Measurements from ENCODE around the gene ZNF444. TPM values are rescaled to one million over a fixed set of nuclear protein-coding genes. Genes with fewer than 3 reads are reported as not detected.
A peak's percentile ranks its signal among the peaks of the same experiment; 100 is the strongest.

The ZNF444 gene
- total and polyA plus RNA-seq, 2 donors (not counting 1 experiment from before 2014, with no cell fraction given) = 24.1 to 37.7 TPM

DNA sequence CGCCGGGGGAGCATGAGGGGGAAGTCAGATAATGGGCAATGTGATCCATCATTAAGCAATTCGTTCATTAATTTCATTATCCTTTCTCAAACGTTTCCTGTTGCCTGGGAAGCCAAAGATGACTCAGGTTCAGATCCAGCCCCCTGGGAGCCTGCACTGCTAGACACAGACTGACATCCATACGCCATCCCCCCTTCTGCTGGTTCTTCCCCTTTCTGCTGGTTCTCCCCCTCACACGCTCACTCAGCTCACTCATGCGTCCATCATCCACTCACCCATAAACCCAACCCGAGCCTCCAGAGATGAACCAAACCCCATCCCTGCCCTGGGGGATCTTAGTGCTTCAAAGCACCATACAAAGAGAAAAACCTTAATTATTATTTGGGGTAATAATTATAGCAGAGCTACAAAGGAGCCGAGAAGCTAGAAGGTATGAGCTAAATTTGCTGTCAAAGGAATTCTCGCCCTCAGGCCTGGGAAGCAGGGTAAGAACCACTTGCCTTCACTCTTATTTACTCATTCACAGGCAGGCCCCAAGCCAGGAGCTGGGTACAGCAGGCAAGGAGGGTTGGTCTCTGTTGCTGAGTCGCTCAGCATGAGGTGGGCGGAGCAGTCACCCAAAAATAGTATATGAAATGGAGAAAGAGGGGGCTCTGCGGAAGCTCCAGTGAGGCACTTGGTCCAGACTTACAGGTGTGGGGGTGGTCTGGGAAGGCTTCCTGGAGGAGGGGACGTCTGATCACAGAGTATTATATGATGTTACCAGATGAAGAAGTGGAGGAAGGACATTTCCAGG lies 7.0 kb upstream of the ZNF444 start:
- peak; percentile 99 for ATAC-seq (ENCODE audit: low read depth)
- Histone ChIP-seq H3K79me2 (ENCODE audit: control insufficient read depth, insufficient read depth, low read length) (no peaks in the 10 kb centered on the region), H3K27me3 (replicated peaks in 1 of 4; ENCODE audit: control extremely low read depth in 1 of 4, control insufficient read depth in 3 of 4, insufficient read depth in 4 of 4, low read length in 3 of 4) (no peaks in the 10 kb centered on the region), H3K36me3 (replicated peaks in 1 of 2; ENCODE audit: control extremely low read depth in 1 of 2, control insufficient read depth in 1 of 2, extremely low read depth in 1 of 2, insufficient read depth in 2 of 2, low read length in 1 of 2) (no peaks in the 10 kb centered on the region), H3K9ac (ENCODE audit: low read length) (no peak overlapping the region), H3K9me3 (ENCODE audit: control extremely low read depth in 1 of 3, control insufficient read depth in 2 of 3, insufficient read depth in 1 of 3, low read length in 2 of 3) (no peaks in the 10 kb centered on the region), H4K20me1 (ENCODE audit: control insufficient read depth, insufficient read depth, low read length, poor library complexity, severe bottlenecking) (no peaks in the 10 kb centered on the region), H3K4me1 (ENCODE audit: control insufficient read depth in 2 of 2, insufficient read depth in 2 of 2, low read length in 2 of 2) (peaks cover 10 to 16% of the 10 kb centered on the region in 2 donors), H3K4me3 (ENCODE audit: control extremely low read depth in 1 of 5, extremely low read depth in 1 of 5, insufficient read depth in 1 of 5, low read depth in 2 of 5, low read length in 4 of 5) (no peak overlapping the region), H3K27ac (ENCODE audit: low read length in 2 of 2) (peak overlapping the region; percentile 39 to 68), H3K4me2 (replicated peaks; ENCODE audit: low read depth, low read length, poor library complexity, severe bottlenecking) (peak overlapping the region; percentile 47), H2AFZ (ENCODE audit: insufficient read depth, low read depth, low read length, poor library complexity, severe bottlenecking) (no peak overlapping the region)
- TF ChIP-seq, protein P1, sequence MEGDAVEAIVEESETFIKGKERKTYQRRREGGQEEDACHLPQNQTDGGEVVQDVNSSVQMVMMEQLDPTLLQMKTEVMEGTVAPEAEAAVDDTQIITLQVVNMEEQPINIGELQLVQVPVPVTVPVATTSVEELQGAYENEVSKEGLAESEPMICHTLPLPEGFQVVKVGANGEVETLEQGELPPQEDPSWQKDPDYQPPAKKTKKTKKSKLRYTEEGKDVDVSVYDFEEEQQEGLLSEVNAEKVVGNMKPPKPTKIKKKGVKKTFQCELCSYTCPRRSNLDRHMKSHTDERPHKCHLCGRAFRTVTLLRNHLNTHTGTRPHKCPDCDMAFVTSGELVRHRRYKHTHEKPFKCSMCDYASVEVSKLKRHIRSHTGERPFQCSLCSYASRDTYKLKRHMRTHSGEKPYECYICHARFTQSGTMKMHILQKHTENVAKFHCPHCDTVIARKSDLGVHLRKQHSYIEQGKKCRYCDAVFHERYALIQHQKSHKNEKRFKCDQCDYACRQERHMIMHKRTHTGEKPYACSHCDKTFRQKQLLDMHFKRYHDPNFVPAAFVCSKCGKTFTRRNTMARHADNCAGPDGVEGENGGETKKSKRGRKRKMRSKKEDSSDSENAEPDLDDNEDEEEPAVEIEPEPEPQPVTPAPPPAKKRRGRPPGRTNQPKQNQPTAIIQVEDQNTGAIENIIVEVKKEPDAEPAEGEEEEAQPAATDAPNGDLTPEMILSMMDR (IDR thresholded peaks at IDR 0.05) = no peak
- no peak for TF ChIP-seq EZH2 (IDR thresholded peaks at IDR 0.05; ENCODE audit: borderline replicate concordance, insufficient read depth, low read depth, low read length, poor library complexity, severe bottlenecking)
- Mint-ChIP-seq H3K9me3 (ENCODE audit: insufficient read depth) (no peaks in the 10 kb centered on the region), H3K4me3 (peak overlapping the region; percentile 42), H3K27ac (peak overlapping the region; percentile 88), H3K27me3 (no peaks in the 10 kb centered on the region), H3K4me1 (peaks cover 13% of the 10 kb centered on the region)
- peak; percentile 82 for DNase-seq
- intact Hi-C loops (cut with micrococcal nuclease) = no loop called here
- 15% methylated on average over 9 of the region's 14 CpGs for WGBS (ENCODE audit: insufficient coverage)
- ChIA-PET POLR2A (interaction anchor here (0.6 to 0.7 kb wide), 2 partner anchors 18 to 24 kb away, joined by 3 to 5 read pairs; no protein-coding TSS in a partner anchor), CTCF (interaction anchor here (0.8 to 1.4 kb wide), 4 partner anchors 12 to 53 kb away, joined by 3 to 7 read pairs (median 4); no protein-coding TSS in a partner anchor)

DNA sequence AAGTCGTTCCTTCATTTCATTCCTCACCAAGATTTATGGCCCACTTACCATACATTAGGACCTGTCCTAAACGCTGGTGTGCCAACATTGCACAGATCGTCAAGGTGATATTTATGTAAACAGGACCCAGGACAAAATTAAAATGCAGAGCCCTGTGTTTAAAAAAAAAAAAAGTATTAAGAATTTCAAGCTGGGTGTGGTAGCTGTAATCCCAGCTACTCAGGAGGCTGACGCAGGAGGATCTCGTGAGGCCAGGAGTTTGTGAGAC lies 6.5 kb upstream of the ZNF444 start:
- no peaks in the 10 kb centered on the region for H3K79me2 ChIP-seq (ENCODE audit: control insufficient read depth, insufficient read depth, low read length)
- H3K27ac ChIP-seq (ENCODE audit: low read length in 2 of 2) = no peak overlapping the region
- H3K4me3 ChIP-seq (ENCODE audit: control extremely low read depth in 1 of 5, extremely low read depth in 1 of 5, insufficient read depth in 1 of 5, low read depth in 2 of 5, low read length in 4 of 5) = no peak overlapping the region
- ATAC-seq (ENCODE audit: low read depth) (no peak), DNase-seq (no peak)
- no peak overlapping the region for H2AFZ ChIP-seq (ENCODE audit: insufficient read depth, low read depth, low read length, poor library complexity, severe bottlenecking)
- H3K9me3 Mint-ChIP-seq (ENCODE audit: insufficient read depth) = no peaks in the 10 kb centered on the region
- H3K27ac Mint-ChIP-seq = peak overlapping the region; percentile 17
- H3K9ac ChIP-seq (ENCODE audit: low read length) = no peak overlapping the region
- ChIA-PET CTCF (interaction anchor here (1.1 to 1.4 kb wide), 2 partner anchors 29 to 37 kb away, joined by 3 to 7 read pairs; no protein-coding TSS in a partner anchor), POLR2A (no interaction called here)
- H3K9me3 ChIP-seq (ENCODE audit: control extremely low read depth in 1 of 3, control insufficient read depth in 2 of 3, insufficient read depth in 1 of 3, low read length in 2 of 3) = no peaks in the 10 kb centered on the region
- WGBS (ENCODE audit: insufficient coverage) = 93% methylated on average over 2 of the region's 5 CpGs
- H3K27me3 Mint-ChIP-seq = no peaks in the 10 kb centered on the region
- no peaks in the 10 kb centered on the region for H3K27me3 ChIP-seq (replicated peaks in 1 of 4; ENCODE audit: control extremely low read depth in 1 of 4, control insufficient read depth in 3 of 4, insufficient read depth in 4 of 4, low read length in 3 of 4)
- peak overlapping the region; percentile 47 for H3K4me2 ChIP-seq (replicated peaks; ENCODE audit: low read depth, low read length, poor library complexity, severe bottlenecking)
- H3K4me3 Mint-ChIP-seq = no peak overlapping the region
- TF ChIP-seq EZH2 (IDR thresholded peaks at IDR 0.05; ENCODE audit: borderline replicate concordance, insufficient read depth, low read depth, low read length, poor library complexity, severe bottlenecking) = no peak
- TF ChIP-seq, protein P1 (IDR thresholded peaks at IDR 0.05) = no peak
- intact Hi-C loops (cut with micrococcal nuclease) = no loop called here
- peaks cover 10 to 16% of the 10 kb centered on the region in 2 donors for H3K4me1 ChIP-seq (ENCODE audit: control insufficient read depth in 2 of 2, insufficient read depth in 2 of 2, low read length in 2 of 2)
- H4K20me1 ChIP-seq (ENCODE audit: control insufficient read depth, insufficient read depth, low read length, poor library complexity, severe bottlenecking) = no peaks in the 10 kb centered on the region
- peaks cover 16% of the 10 kb centered on the region for H3K4me1 Mint-ChIP-seq
- no peaks in the 10 kb centered on the region for H3K36me3 ChIP-seq (replicated peaks in 1 of 2; ENCODE audit: control extremely low read depth in 1 of 2, control insufficient read depth in 1 of 2, extremely low read depth in 1 of 2, insufficient read depth in 2 of 2, low read length in 1 of 2)
